Gastroesophageal sphincter (tissue), 3 donors: ENCODE data around the gene NEDD4L.

Experiments
- CTCF ChIP-seq, 4 experiments: fragments of 200-600 bp in 2 of 4; fragments of 450-650 bp in 2 of 4; sonication (generic) in 1 of 4; IDR thresholded peaks; one replicate each; pipeline ENCODE4 v1.5.1; 2017 to 2019; ENCODE audit warnings: antibody characterized with exemption in 4 of 4, mild to moderate bottlenecking in 2 of 4, moderate library complexity in 2 of 4
- EP300 ChIP-seq: sonication (generic); formaldehyde crosslinking; IDR thresholded peaks from one replicate; pipeline ENCODE4 v1.6.1; 2017; ENCODE audit warnings: antibody characterized with exemption, mild to moderate bottlenecking
- POLR2A ChIP-seq, 2 donors: fragments of 450-650 bp; IDR thresholded peaks; one replicate each; pipeline ENCODE4 v1.6.1; 2017; ENCODE audit warnings: antibody characterized with exemption in 2 of 2, mild to moderate bottlenecking in 2 of 2, moderate library complexity in 1 of 2
- POLR2AphosphoS5 ChIP-seq: sonication (generic); formaldehyde crosslinking; IDR thresholded peaks from one replicate; pipeline ENCODE4 v1.6.1; 2017; ENCODE audit warnings: antibody characterized with exemption

DNA sequence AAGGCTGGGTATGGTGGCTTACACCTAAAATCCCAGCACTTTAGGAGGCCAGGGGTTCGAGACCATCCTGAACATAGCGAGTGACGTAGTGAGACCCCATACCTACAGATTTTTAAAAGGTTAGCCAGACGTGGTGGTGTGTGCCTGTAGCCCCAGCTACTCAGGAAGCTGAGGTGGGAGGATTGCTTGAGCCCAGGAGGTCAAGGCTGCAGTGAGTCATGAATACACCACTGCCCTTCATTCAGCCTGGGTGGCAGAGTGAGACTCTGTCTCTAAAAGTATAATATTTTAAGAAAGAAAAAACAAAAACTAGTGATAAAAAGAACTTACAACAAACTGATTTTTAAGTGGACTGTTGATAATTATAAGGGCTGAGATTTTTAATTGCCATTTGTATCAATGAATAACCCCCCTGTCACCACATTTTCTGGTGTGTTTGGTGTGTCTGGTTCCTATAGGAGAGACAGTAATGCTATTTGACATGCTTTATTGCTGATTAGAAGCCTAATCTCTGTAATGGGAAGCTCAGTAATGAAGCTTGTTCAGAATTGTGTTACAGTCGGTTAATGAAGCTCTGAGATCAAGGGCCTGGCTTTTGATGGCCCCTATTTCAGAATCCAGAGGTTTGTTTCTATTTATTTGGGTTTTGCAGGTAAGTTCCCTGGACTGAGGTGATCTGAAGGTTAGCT is 147.0 kb downstream of the NEDD4L start:
- no peak for TF ChIP-seq CTCF (IDR thresholded peaks at IDR 0.05)
- no peak for TF ChIP-seq POLR2A (IDR thresholded peaks at IDR 0.05)
- no peak for TF ChIP-seq POLR2AphosphoS5
- no peak for TF ChIP-seq EP300
